H1 (cell line): ENCODE results near the gene MID1. TPM values are rescaled to one million over a fixed set of nuclear protein-coding genes. Genes with fewer than 3 reads are reported as not detected.

Source experiments
- CTCF ChIA-PET: fragments of 300-600 bp; sonication (Branson Sonifier 250); formaldehyde crosslinking; loops from one replicate; lab custom pipeline; 2021; ENCODE audit not compliant: partially characterized antibody; lab: Charles Lee
- POLR2A ChIA-PET: fragments of 300-600 bp; sonication (Branson Sonifier 250); formaldehyde crosslinking; loops from one replicate; lab custom pipeline; 2021; ENCODE audit warnings: inconsistent platforms; ENCODE audit not compliant: partially characterized antibody; lab: Charles Lee
- DNase-seq, 2 experiments: peaks; one replicate each; pipeline versions ENCODE4 v3.0.0 to v3.0.0-alpha.2; 2010 to 2022; ENCODE audit warnings: low spot score in 2 of 2, low read depth in 1 of 2, mixed read lengths in 1 of 2
- FAIRE-seq: peaks from 2 replicates; lab custom pipeline; 2011; peaks lifted over from hg19 to GRCh38; lab: Jason Lieb, UNC
- H2AFZ ChIP-seq: 2 replicates; pipeline ENCODE4 v1.8.1; 2012; ENCODE audit warnings: low read length, inconsistent platforms
- H2AK5ac ChIP-seq: 2 replicates; pipeline ENCODE4 v1.6.1; 2013; ENCODE audit warnings: low read depth, low read length
- H2BK120ac ChIP-seq: replicated peaks from 2 replicates; pipeline ENCODE3; 2013; ENCODE audit warnings: low read depth, low read length, inconsistent platforms
- H2BK12ac ChIP-seq: 2 replicates; pipeline ENCODE4 v1.6.1; 2013; ENCODE audit warnings: low read depth, low read length
- H2BK15ac ChIP-seq: 2 replicates; pipeline ENCODE4 v1.6.1; 2013; ENCODE audit warnings: low read length
- H2BK20ac ChIP-seq: 2 replicates; pipeline ENCODE4 v1.6.1; 2013; ENCODE audit warnings: low read length
- H2BK5ac ChIP-seq: 2 replicates; pipeline ENCODE4 v1.6.1; 2013; ENCODE audit warnings: low read depth, low read length
- H3K14ac ChIP-seq: 2 replicates; pipeline ENCODE4 v1.6.1; 2013; ENCODE audit warnings: inconsistent platforms; ENCODE audit not compliant: insufficient read length
- H3K18ac ChIP-seq: 2 replicates; pipeline ENCODE4 v1.6.1; 2013; ENCODE audit warnings: low read length; ENCODE audit errors: extremely low read depth
- H3K23ac ChIP-seq: 2 replicates; pipeline ENCODE4 v1.6.1; 2013; ENCODE audit warnings: inconsistent platforms; ENCODE audit not compliant: insufficient read length
- H3K23me2 ChIP-seq: 2 replicates; pipeline ENCODE4 v1.6.1; 2013; ENCODE audit warnings: low read depth, low read length
- H3K27ac ChIP-seq: 2 replicates; pipeline ENCODE4 v1.6.1; 2011; ENCODE audit warnings: low read depth, low read length, inconsistent platforms
- H3K27me3 ChIP-seq, 4 experiments: replicated peaks in 1 of 4; 1 replicate in 1 of 4; 2 replicates in 3 of 4; pipeline versions ENCODE4 v1.6.1 to v1.8.1; 2011 to 2013; ENCODE audit warnings: low read length in 3 of 4, mild to moderate bottlenecking in 3 of 4, inconsistent platforms in 2 of 4, mixed read lengths in 2 of 4, moderate library complexity in 1 of 4; ENCODE audit not compliant: control insufficient read depth in 3 of 4, insufficient read depth in 3 of 4; ENCODE audit errors: extremely low read depth in 1 of 4
- H3K36me3 ChIP-seq, 4 experiments: 2 replicates each; pipeline versions ENCODE4 v1.6.1 to v1.8.1; 2011 to 2013; ENCODE audit warnings: mild to moderate bottlenecking in 4 of 4, low read length in 3 of 4, moderate library complexity in 2 of 4, control low read depth in 1 of 4, inconsistent platforms in 1 of 4; ENCODE audit not compliant: insufficient read depth in 4 of 4, control insufficient read depth in 2 of 4
- H3K4ac ChIP-seq: replicated peaks from 2 replicates; pipeline ENCODE3; 2013; ENCODE audit warnings: low read length, low read depth, mixed read lengths, inconsistent platforms; ENCODE audit not compliant: insufficient read length
- H3K4me1 ChIP-seq, 4 experiments: replicated peaks in 1 of 4; 1 replicate in 1 of 4; 2 replicates in 3 of 4; pipeline versions ENCODE4 v1.6.1 to v1.8.1; 2011 to 2013; ENCODE audit warnings: low read length in 3 of 4, inconsistent platforms in 2 of 4, mixed read lengths in 1 of 4; ENCODE audit not compliant: insufficient read depth in 4 of 4, control insufficient read depth in 3 of 4
- H3K4me2 ChIP-seq, 2 experiments: 2 replicates each; pipeline versions ENCODE4 v1.6.1 to v1.8.1; 2011 to 2013; ENCODE audit warnings: low read depth in 2 of 2, low read length in 2 of 2, control low read depth in 1 of 2, inconsistent platforms in 1 of 2, mild to moderate bottlenecking in 1 of 2; ENCODE audit not compliant: insufficient read depth in 1 of 2
- H3K4me3 ChIP-seq, 4 experiments: fragments of 200-600, 300-600 bp in 1 of 4; sonication (generic), shearing (Covaris generic), sonication (Bioruptor Twin) in 1 of 4; 2 replicates each; pipeline versions ENCODE4 v1.5.1 to v1.8.1; 2011 to 2016; ENCODE audit warnings: low read length in 4 of 4, low read depth in 3 of 4, control low read depth in 2 of 4, inconsistent platforms in 2 of 4, mild to moderate bottlenecking in 2 of 4, mixed read lengths in 1 of 4, moderate library complexity in 1 of 4; ENCODE audit not compliant: insufficient read depth in 2 of 4; ENCODE audit errors: extremely low read depth in 1 of 4
- H3K56ac ChIP-seq: replicated peaks from 2 replicates; pipeline ENCODE3; 2013; ENCODE audit warnings: low read depth, mild to moderate bottlenecking, mixed read lengths, low read length, inconsistent platforms; ENCODE audit not compliant: insufficient read length
- H3K79me1 ChIP-seq: 2 replicates; pipeline ENCODE4 v1.6.1; 2013; ENCODE audit warnings: low read depth, low read length, control low read depth
- H3K79me2 ChIP-seq, 2 experiments: 2 replicates each; pipeline versions ENCODE4 v1.6.1 to v1.8.1; 2012 to 2013; ENCODE audit warnings: low read length in 2 of 2, mild to moderate bottlenecking in 2 of 2, inconsistent platforms in 1 of 2; ENCODE audit not compliant: insufficient read depth in 2 of 2, control insufficient read depth in 1 of 2
- H3K9ac ChIP-seq, 4 experiments: replicated peaks in 1 of 4; 1 replicate in 1 of 4; 2 replicates in 3 of 4; pipeline versions ENCODE4 v1.6.1 to v1.8.1; 2011 to 2013; ENCODE audit warnings: low read depth in 3 of 4, low read length in 3 of 4, control low read depth in 2 of 4, mild to moderate bottlenecking in 2 of 4, moderate library complexity in 2 of 4, inconsistent platforms in 1 of 4; ENCODE audit errors: extremely low read depth in 1 of 4
- H3K9me3 ChIP-seq, 2 experiments: 2 replicates each; pipeline versions ENCODE4 v1.6.1 to v1.8.1; 2012 to 2013; ENCODE audit warnings: mild to moderate bottlenecking in 2 of 2, moderate library complexity in 2 of 2, control low read depth in 1 of 2, inconsistent platforms in 1 of 2, low read depth in 1 of 2, low read length in 1 of 2, mixed read lengths in 1 of 2; ENCODE audit not compliant: insufficient read depth in 2 of 2
- H4K20me1 ChIP-seq, 2 experiments: replicated peaks in 1 of 2; 2 replicates each; pipeline versions ENCODE3 to v1.8.1; 2011 to 2013; ENCODE audit warnings: inconsistent platforms in 2 of 2, low read length in 2 of 2, mild to moderate bottlenecking in 1 of 2; ENCODE audit not compliant: insufficient read depth in 2 of 2, control insufficient read depth in 1 of 2
- H4K5ac ChIP-seq: 2 replicates; pipeline ENCODE4 v1.6.1; 2013; ENCODE audit warnings: low read length, low read depth, mixed read lengths, inconsistent platforms; ENCODE audit not compliant: insufficient read length
- H4K8ac ChIP-seq: 2 replicates; pipeline ENCODE4 v1.8.0; 2013; ENCODE audit warnings: mild to moderate bottlenecking, moderate library complexity, low read length, inconsistent platforms; ENCODE audit not compliant: insufficient read depth; ENCODE audit errors: extremely low read depth
- H4K91ac ChIP-seq: replicated peaks from 2 replicates; pipeline ENCODE3; 2013; ENCODE audit warnings: low read length, mixed read lengths, inconsistent platforms; ENCODE audit not compliant: insufficient read length
- CHD1 ChIP-seq: IDR thresholded peaks from 2 replicates; pipeline ENCODE4 v1.6.1; 2012; ENCODE audit warnings: low read depth, low read length, improper control_type of control experiment
- CREB1 ChIP-seq: IDR thresholded peaks from 2 replicates; pipeline ENCODE4 v1.6.1; 2012; ENCODE audit warnings: inconsistent platforms
- EP300 ChIP-seq, 2 experiments: IDR thresholded peaks; 1 replicate in 1 of 2; 2 replicates in 1 of 2; pipeline ENCODE4 v1.6.1; 2011 to 2012; ENCODE audit warnings: low read depth in 2 of 2, low read length in 2 of 2, mild to moderate bottlenecking in 2 of 2, borderline replicate concordance in 1 of 2, inconsistent platforms in 1 of 2, moderate library complexity in 1 of 2
- FOSL1 ChIP-seq: IDR thresholded peaks from 2 replicates; pipeline ENCODE4 v1.6.1; 2011; ENCODE audit warnings: mild to moderate bottlenecking, low read depth, low read length, moderate library complexity; ENCODE audit not compliant: insufficient read depth
- JUN ChIP-seq: IDR thresholded peaks from 2 replicates; pipeline ENCODE4 v1.6.1; 2011; ENCODE audit warnings: low read depth, mild to moderate bottlenecking, improper control_type of control experiment, low read length
- KDM4A ChIP-seq: IDR thresholded peaks from one replicate; pipeline ENCODE4 v1.7.1; 2012; ENCODE audit warnings: low read depth, mild to moderate bottlenecking, moderate library complexity, low read length, inconsistent platforms; ENCODE audit not compliant: severe bottlenecking
- NANOG ChIP-seq: IDR thresholded peaks from 2 replicates; pipeline ENCODE4 v1.6.1; 2011; ENCODE audit warnings: low read length, low read depth, mild to moderate bottlenecking, inconsistent platforms; ENCODE audit not compliant: insufficient read depth, poor library complexity, severe bottlenecking
- NRF1 ChIP-seq: IDR thresholded peaks from 2 replicates; pipeline ENCODE4 v1.6.1; 2011; ENCODE audit warnings: mild to moderate bottlenecking, low read depth, low read length, improper control_type of control experiment
- PHF8 ChIP-seq: fragments of 200-600 bp; sonication (generic); conservative IDR thresholded peaks from 2 replicates; pipeline ENCODE4 v1.7.1; 2012; ENCODE audit warnings: low read depth, mild to moderate bottlenecking, inconsistent platforms, low read length, moderate library complexity
- RBBP5 ChIP-seq: IDR thresholded peaks from 2 replicates; pipeline ENCODE4 v1.7.1; 2012; ENCODE audit warnings: low read depth, mild to moderate bottlenecking, inconsistent platforms, low read length, moderate library complexity, borderline replicate concordance
- RNF2 ChIP-seq: fragments of 200-900, 300-1000 bp; sonication (generic); IDR thresholded peaks from 2 replicates; pipeline ENCODE4 v1.7.1; 2016; ENCODE audit warnings: borderline replicate concordance, low read depth, mild to moderate bottlenecking, antibody characterized with exemption, low read length; ENCODE audit not compliant: poor library complexity, severe bottlenecking; ENCODE audit errors: missing control alignments
- SP1 ChIP-seq: IDR thresholded peaks from 2 replicates; pipeline ENCODE4 v1.6.1; 2011; ENCODE audit warnings: low read depth, low read length
- SRF ChIP-seq: IDR thresholded peaks from 2 replicates; pipeline ENCODE4 v1.6.1; 2011; ENCODE audit warnings: mild to moderate bottlenecking, low read depth, low read length, moderate library complexity
- TBP ChIP-seq: IDR thresholded peaks from 2 replicates; pipeline ENCODE4 v1.6.1; 2011; ENCODE audit warnings: low read depth, low read length, improper control_type of control experiment
- WGBS, 2 experiments: shearing (Covaris generic) in 1 of 2; methylation state at CpG; one replicate each; pipeline versions ENCODE4 v1.1.6 to v1.1.7; 2013 to 2015; ENCODE audit warnings: low lambda C conversion rate in 2 of 2, mixed read lengths in 2 of 2, inconsistent platforms in 1 of 2, low coverage in 1 of 2, missing lambda C conversion rate in 1 of 2; ENCODE audit not compliant: insufficient replicate concordance in 2 of 2, insufficient coverage in 1 of 2, insufficient read length in 1 of 2; ENCODE audit errors: extremely low coverage in 1 of 2, missing lambda C conversion rate in 1 of 2; 5-methylcytosine and 5-hydroxymethylcytosine counted together
- polyA plus RNA-seq, 7 experiments: library from polyadenylated mRNA; depleted of rRNA in 3 of 7; stranded (reverse) in 5 of 7; unstranded in 2 of 7; fragments of >200 nt in 5 of 7; fragments of 200-250 nt in 2 of 7; gene quantifications; 1 replicate in 5 of 7; 2 replicates in 1 of 7; 4 replicates in 1 of 7; pipeline versions ENCODE4 v1.2.1 to v1.2.3, GENCODE V29; 2011 to 2013; ENCODE audit warnings: missing spikeins in 2 of 7, mixed read lengths in 2 of 7
- total RNA-seq: library from RNA; stranded (reverse); fragmentation: NEBNext Ultra II Directional; extraction: Animal tissue kit (Norgen Biotek cat#: 25700); gene quantifications from 2 replicates; pipeline ENCODE4 v1.2.1, GENCODE V29; 2021

The MID1 gene
- total and polyA plus RNA-seq, 2 of the 8 experiments (the other 6 are each of a cell fraction or from before 2014, with no cell fraction given): 12.9 to 54.3 TPM

- POLR2A ChIA-PET: no interaction called here
- Histone ChIP-seq H3K4me2 (no peak overlapping the region), H2BK120ac (no peak overlapping the region), H3K27me3 (no peaks in the 10 kb centered on the region), H3K18ac (no peak overlapping the region), H4K8ac (no peak overlapping the region), H3K4ac (no peak overlapping the region), H4K91ac (no peak overlapping the region), H3K23me2 (no peaks in the 10 kb centered on the region), H2BK5ac (no peak overlapping the region), H3K9me3 (no peaks in the 10 kb centered on the region), H3K79me2 (no peaks in the 10 kb centered on the region), H3K36me3 (no peaks in the 10 kb centered on the region), H3K14ac (no peak overlapping the region), H3K4me3 (no peak overlapping the region), H3K4me1 (no peaks in the 10 kb centered on the region; a peak in 1 of 7 replicates), H3K56ac (no peak overlapping the region), H2BK12ac (no peak overlapping the region), H2AFZ (no peak overlapping the region), H3K9ac (no peak overlapping the region), H2BK15ac (no peak overlapping the region), H4K20me1 (no peaks in the 10 kb centered on the region), H4K5ac (no peak overlapping the region), H3K23ac (no peak overlapping the region), H3K27ac (no peak overlapping the region), H2BK20ac (no peak overlapping the region), H3K79me1 (no peaks in the 10 kb centered on the region), H2AK5ac (no peak overlapping the region)
- no peak for FAIRE-seq
- 89% methylated on average over 1 of the region's 1 CpG; no CpG with 5 or more reads in 1 of the 2 experiments for WGBS, 2 experiments
- DNase-seq: no peak
- CTCF ChIA-PET: interaction anchor here (0.6 kb wide), 1 partner anchor 1108 kb away, joined by 3 read pairs; no protein-coding TSS in a partner anchor
- TF ChIP-seq TBP (no peak), RBBP5 (no peak), CHD1 (no peak), CREB1 (no peak), JUN (no peak), RNF2 (no peak), EP300 (IDR thresholded peaks at IDR 0.05; ENCODE audit: borderline replicate concordance in 1 of 2, low read depth in 2 of 2, low read length in 2 of 2) (no peak), SP1 (no peak), PHF8 (no peak), SRF (no peak), KDM4A (no peak), FOSL1 (no peak), NRF1 (no peak), NANOG (no peak)
These were observed 45.7 kb upstream of the MID1 start for GRCh38 chrX:10666102-10666501.
